ENCODE data around the gene ARMC7. TPM values are rescaled to one million over a fixed set of nuclear protein-coding genes. Genes with fewer than 3 reads are reported as not detected.

ARMC7 gene
- total RNA-seq, 1 experiment from 2014 or later = 22.8 TPM

DNA sequence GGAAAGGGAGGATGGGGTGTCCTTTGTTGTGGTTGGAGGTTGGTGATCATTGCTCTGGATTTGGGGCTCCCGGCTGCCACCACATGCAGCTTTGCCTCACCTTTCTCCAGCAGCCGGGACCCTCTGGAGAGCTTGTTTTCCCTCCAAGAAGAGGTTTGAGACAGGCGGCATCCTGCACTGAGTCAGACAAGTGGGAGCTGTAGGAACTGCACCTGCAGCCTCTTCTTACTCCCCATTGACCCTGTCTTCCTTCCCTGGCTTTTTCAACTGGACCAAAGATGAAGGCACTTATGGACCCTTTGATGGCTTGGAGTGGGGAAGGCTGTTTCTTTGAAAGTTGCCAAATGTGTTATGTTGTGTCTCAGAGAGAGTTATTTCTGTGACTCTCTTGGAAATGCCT is 46.1 kb upstream of the ARMC7 start:
- no peak overlapping the region for H2AK5ac ChIP-seq (ENCODE audit: insufficient read length, low read length)
- H3K4ac ChIP-seq (ENCODE audit: low read depth, low read length) = no peak overlapping the region
- H2BK5ac ChIP-seq (ENCODE audit: insufficient read length, low read length) = no peak overlapping the region
- H3K36me3 Mint-ChIP-seq (ENCODE audit: insufficient read depth in 1 of 3, low read depth in 3 of 3) = peaks cover 34 to 62% (median 59%) of the 10 kb centered on the region in 3 experiments
- no peak overlapping the region for H4K8ac ChIP-seq (replicated peaks; ENCODE audit: insufficient read length, low read depth, low read length)
- no peak overlapping the region for H3K27ac Mint-ChIP-seq
- H3K56ac ChIP-seq (ENCODE audit: insufficient read length, low read depth, low read length) = no peak overlapping the region
- no peak for TF ChIP-seq CTCF (conservative IDR thresholded peaks at IDR 0.05)
- no peaks in the 10 kb centered on the region for H3K27me3 ChIP-seq (ENCODE audit: insufficient read depth, low read length)
- no CpG with 5 or more reads among the region's 3 CpGs for WGBS (ENCODE audit: extremely low coverage, insufficient read length, low lambda C conversion rate)
- H3K4me1 ChIP-seq (ENCODE audit: insufficient read depth, low read length) = no peaks in the 10 kb centered on the region
- no peaks in the 10 kb centered on the region for H3K9me3 ChIP-seq (ENCODE audit: control insufficient read depth, low read depth, low read length)
- peaks cover 3% of the 10 kb centered on the region for H4K20me1 ChIP-seq (ENCODE audit: control insufficient read depth, insufficient read depth, insufficient read length)
- no peak overlapping the region for H3K9ac ChIP-seq (ENCODE audit: extremely low read depth, insufficient read length, low read length)
- H3K4me1 Mint-ChIP-seq = peaks cover 0 to 7% of the 10 kb centered on the region in 2 experiments; a peak in 2 of 4 replicates
- no peak overlapping the region for H3K27ac ChIP-seq (ENCODE audit: insufficient read length, low read depth, low read length)
- H3K23me2 ChIP-seq (ENCODE audit: insufficient read length, low read depth, low read length, poor library complexity, severe bottlenecking) = no peaks in the 10 kb centered on the region
- no peak overlapping the region for H3K18ac ChIP-seq (ENCODE audit: insufficient read length, low read depth, low read length)
- H3K79me1 ChIP-seq (ENCODE audit: insufficient read depth, low read depth, low read length, poor library complexity, severe bottlenecking) = no peaks in the 10 kb centered on the region
- no peak overlapping the region for H3K23ac ChIP-seq (ENCODE audit: insufficient read length, low read depth, low read length)
- no peaks in the 10 kb centered on the region; the same call in none of the 2 replicates for H3K27me3 Mint-ChIP-seq (ENCODE audit: low read depth)
- no peaks in the 10 kb centered on the region for H3K9me3 Mint-ChIP-seq
- no peak overlapping the region for H4K91ac ChIP-seq (ENCODE audit: insufficient read length, low read depth, low read length)
- H3K4me3 Mint-ChIP-seq = no peak overlapping the region
- no peak overlapping the region for H3T11ph ChIP-seq (ENCODE audit: low read length)
- H3K79me2 ChIP-seq (ENCODE audit: insufficient read depth, low read length) = no peaks in the 10 kb centered on the region; the same call in 1 of the 2 replicates
- no peak overlapping the region for H2BK12ac ChIP-seq (ENCODE audit: insufficient read length, low read depth, low read length)
- H4K5ac ChIP-seq (ENCODE audit: insufficient read length, low read depth, low read length) = no peak overlapping the region
- no peak overlapping the region for H2BK15ac ChIP-seq (ENCODE audit: low read depth, low read length)
- H3K4me2 ChIP-seq (ENCODE audit: insufficient read depth, insufficient read length, low read length) = no peak overlapping the region
- H2BK20ac ChIP-seq (ENCODE audit: low read depth, low read length, poor library complexity, severe bottlenecking) = no peak overlapping the region
- H2BK120ac ChIP-seq (ENCODE audit: low read depth, low read length, poor library complexity, severe bottlenecking) = no peak overlapping the region
- no peak for DNase-seq
- H2AFZ ChIP-seq (ENCODE audit: low read length) = no peak overlapping the region
- no peak overlapping the region for H3K14ac ChIP-seq (ENCODE audit: insufficient read depth, low read length)
